HG03108 (cell line): ENCODE measurements around the gene COPS8.

ENCODE experiments used
- ATAC-seq: cut with Tn5 transposase; IDR thresholded peaks from one replicate; pipeline ENCODE4 v1.9.1; 2021; ENCODE audit warnings: moderate library complexity; ENCODE audit not compliant: unreplicated experiment

The COPS8 gene

GRCh38 chr2:237129625-237130263 is 44.1 kb downstream of the COPS8 start:
- ATAC-seq: no peak

DNA sequence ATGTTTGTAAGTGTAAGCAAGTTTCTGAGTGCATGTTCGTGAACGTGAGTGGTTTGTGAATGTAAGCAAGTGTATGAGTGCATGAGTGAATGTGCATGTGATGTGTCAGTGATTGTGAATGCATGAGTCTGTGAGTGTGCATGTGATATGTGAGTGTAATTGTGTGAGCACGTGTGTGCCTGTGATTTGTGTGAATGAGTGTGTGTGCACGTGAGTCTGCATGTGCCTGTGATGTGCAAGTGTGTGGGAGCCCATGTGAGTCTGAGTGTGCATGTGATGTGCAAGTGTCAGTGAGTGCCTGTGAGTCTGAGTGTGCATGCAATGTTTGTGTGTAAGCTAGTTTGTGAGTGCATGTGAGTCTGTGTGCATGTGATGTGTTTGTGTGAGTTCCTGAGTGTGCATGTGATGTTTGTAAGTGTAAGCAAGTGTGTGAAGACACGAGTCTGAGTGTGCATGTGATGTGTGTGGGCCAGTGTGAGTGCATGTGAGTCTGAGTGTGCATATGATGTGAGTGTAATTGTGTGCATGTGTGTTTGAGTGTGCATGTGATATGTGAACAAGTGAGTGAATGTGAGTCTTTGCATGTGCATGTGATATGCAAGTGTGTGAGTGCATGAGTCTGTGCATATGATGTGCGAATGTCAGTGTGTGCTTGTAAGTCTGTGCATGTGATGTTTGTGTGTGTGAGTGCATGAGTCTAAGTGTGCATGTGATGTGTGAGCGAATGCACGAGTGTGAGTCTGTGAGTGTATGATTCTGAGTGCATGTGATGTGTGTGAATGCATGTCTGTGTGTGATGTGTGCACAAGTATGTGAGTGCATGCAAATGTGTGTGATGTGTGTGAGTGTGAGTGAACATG is 45.1 kb downstream of the COPS8 start:
- no peak for ATAC-seq

- no peak for ATAC-seq
Measured at GRCh38 chr2:237131749-237132533, 46.3 kb downstream of the COPS8 start.

DNA sequence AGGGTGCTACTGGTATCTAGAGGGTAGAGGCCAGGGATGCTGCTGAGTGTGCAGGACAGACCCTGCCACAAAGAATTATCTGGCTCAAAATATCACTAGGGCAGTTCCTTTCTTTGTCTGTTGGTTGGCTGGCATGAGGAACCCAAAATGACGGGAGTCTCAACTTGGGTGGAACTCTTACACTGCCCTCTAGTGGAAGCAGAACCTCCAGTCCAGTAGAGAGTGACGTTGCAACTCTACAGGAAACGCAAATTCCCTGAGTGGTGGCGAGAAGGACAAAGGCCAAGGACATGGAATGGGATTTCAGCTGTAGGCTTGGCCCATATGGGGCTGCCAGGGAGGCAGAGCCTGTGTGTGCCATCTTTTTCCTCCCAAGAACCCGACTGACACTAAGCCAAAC is 47.1 kb downstream of the COPS8 start:
- no peak for ATAC-seq

GRCh38 chr2:237134321-237135230 is 48.9 kb downstream of the COPS8 start:
- no peak for ATAC-seq

GRCh38 chr2:237136824-237137223 is 51.1 kb downstream of the COPS8 start:
- no peak for ATAC-seq

GRCh38 chr2:237137626-237138323 is 52.1 kb downstream of the COPS8 start:
- ATAC-seq: no peak

DNA sequence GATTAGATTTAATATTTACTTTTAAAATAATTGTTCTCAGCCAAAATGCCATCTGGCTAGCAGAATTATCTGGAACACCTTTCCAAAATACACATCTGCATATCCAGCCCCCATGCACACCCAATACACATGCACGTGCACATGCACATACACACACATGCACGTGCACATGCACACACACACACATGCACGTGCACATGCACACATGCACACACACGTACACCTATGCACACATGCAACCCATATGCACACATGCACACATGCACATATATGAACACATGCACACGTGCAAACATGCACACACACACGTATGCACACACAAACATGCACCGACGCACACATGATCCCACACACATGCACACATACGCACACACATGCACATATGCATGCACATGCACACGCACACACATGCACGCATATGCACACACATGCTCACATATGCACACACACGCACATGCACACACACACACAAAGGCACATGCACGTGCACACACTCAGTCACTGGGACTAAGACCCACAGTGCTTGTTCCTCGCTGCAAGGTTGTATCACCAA is 53.5 kb downstream of the COPS8 start:
- ATAC-seq: no peak

GRCh38 chr2:237140689-237141285 is 55.1 kb downstream of the COPS8 start:
- ATAC-seq: no peak

DNA sequence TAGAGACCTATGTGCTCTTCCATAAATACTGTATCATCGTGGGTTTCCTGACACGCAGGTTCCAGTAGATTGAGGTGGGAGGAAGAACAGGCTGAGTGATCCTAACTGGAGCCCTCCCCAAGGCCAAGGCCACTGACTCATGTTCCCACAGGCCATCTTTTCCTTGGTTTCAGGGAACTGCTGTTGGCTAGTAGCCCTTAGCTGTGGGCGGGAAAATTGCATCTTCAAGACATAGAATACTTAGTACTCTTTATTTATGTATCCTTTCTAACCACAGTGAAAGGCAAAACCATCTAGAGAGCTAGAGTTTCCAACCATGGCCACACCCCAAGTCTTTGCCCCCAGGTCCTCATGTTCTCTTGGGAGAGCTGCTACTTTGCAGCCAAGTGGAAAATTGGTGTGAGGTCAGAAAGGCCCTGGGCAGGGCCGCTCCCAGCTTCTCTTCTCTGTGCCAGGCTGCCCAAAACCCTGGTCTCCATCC is 55.9 kb downstream of the COPS8 start:
- ATAC-seq: no peak

GRCh38 chr2:237143118-237143517 is 57.4 kb downstream of the COPS8 start:
- no peak for ATAC-seq

DNA sequence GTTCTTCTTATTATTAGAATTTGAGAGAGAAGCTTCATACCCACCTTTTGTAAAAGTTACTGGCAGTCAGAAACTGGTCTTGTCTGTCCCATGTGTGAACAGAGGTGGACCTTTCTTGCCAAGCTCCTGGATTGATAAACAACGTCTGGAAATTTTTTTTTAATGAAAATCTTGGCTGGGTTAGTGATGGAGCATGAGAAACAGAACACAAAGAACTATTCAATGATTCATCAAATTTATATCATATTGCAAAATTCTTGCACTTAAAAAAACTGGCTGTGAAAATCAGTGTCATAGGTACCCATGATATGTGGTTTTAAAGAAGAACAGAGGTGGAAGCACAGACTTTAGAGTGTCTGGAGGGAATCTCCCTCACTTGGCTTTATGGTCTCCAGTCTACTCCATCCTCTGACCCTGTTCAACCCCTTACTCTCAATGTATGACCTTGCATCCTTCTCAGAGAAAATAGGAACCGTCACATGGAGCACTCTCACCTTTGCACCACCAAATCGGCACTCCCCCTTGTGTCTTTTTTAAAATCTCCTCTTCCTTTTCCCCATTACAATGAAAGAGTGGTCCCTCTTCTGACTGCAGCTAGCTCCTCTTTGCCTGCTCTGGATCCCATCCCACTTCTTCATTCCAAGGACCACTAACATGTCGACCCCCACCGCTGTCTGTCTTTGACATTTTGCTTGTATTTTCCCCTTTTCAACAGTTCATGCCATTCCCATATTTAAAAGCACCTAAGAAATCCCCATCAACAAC is 58.2 kb downstream of the COPS8 start:
- ATAC-seq: no peak

DNA sequence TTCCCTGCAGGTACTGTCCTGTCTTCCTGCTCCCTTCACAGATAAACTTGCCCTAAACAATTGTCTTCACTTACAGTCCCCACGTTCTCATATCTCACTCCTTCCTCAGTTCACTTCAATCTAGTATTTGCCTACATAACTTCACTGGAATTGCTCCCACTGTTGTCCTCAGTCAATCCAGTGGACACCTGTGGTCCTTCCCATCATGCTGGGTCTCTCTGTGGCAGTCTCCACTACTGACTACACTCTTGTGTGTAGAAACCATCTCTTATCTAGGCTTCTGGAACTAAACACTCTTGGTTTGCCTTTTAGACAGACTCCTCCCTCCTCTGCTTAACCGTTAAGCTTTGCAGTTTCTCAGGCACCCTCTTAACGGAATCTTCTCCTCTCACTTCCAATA is 58.8 kb downstream of the COPS8 start:
- no peak for ATAC-seq

DNA sequence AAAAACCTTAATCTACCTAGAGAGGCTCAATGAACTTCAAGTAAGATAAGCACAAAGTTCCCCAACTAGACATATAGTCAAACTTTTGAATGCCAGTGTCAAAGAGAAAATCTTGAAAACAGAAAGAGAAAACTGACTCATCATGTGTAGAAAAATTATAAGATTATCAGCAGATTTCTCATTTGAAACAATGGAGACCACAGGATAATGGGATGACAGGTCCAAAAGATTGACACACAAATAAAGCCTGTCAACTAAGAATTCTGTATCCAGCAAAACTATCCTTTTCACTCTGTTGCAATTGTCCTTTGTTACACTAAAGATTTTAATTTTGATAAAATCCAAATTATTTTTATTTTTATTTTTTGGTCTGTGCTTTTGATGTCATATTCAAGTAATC is 61.6 kb downstream of the COPS8 start:
- no peak for ATAC-seq

DNA sequence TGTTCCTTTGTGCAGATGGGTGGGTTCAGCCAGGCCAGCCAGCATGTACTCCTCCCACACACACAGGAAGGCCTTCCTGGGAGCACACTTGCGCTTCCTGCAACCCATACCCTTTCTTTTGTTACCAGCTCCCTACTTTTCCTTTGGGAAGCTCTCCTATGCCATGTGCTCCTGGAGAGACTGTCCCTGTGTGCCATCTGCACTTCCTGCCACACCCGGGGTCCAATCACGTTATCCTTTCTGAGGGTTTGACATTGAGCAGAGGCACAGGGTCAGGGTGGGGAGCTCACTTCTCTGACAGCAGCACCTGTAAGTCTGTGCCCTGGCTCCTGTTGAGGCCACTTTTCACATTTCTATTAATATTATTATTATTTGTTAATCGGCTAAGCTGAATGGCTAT is 62.9 kb downstream of the COPS8 start:
- no peak for ATAC-seq

GRCh38 chr2:237149425-237149824 is 63.7 kb downstream of the COPS8 start:
- no peak for ATAC-seq
